Brain pericyte (primary cell): ENCODE measurements around the gene DOCK1.

Experiments used
- DNase-seq: peaks from one replicate; pipeline ENCODE4 v3.0.0-alpha.2; 2012; ENCODE audit warnings: low read depth, low spot score

DOCK1 gene

DNA sequence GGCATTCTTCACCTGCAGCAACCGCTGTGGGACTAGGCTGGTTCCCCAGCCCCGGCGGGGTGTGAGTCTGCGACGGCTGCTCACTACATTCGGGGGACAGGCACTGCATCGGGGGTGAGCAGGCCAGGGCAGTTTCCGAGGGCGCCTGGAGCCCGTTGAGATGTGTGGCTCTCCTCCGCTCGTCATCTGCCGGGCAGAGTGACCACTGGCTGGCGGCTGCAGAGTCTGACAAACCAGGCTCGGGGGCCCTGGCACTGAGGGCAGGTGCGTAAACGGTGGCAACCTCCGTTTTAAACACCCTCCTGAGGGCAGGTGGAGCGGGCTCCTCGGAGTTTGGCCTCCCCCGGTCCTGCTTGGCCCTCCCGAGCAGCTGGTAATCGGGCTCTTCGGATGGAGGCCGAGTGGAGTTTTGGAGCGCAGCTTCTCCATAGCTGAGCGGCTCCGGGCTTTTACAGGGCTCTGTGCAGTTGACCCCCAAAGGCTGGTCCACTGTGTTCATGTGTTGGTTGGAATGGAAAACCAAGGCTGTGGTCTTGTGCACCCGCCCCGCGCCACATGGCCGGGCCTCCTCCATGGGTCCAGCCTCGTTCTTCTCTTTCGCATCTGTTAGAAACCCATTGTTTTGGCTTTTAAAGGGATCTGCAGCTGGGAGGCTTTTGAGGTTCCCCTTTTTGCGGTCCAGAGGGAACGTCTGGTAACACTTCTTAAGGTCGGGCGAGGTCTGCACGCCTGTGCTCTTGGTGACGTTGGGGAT is 270.3 kb downstream of the DOCK1 start:
- no peak for DNase-seq

DNA sequence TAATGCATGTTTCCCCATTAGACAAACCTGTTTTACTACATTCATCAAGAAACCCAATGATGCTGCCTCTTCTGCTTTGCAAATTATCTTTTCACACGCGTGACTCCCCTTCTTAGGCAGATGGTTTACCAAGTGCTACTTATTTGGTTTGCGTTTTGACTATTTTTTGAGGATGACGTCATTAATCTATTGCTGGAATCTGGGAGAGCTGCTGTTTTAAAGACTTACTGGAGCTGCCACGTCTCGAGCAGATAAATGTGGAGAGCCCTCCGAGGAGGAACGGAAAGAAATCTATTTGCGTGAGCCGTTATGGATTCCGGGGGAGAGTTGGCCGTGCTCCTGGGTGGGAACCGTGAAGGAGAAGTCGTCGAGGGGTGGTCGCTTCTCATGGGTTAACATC is 271.4 kb downstream of the DOCK1 start:
- DNase-seq = no peak

DNA sequence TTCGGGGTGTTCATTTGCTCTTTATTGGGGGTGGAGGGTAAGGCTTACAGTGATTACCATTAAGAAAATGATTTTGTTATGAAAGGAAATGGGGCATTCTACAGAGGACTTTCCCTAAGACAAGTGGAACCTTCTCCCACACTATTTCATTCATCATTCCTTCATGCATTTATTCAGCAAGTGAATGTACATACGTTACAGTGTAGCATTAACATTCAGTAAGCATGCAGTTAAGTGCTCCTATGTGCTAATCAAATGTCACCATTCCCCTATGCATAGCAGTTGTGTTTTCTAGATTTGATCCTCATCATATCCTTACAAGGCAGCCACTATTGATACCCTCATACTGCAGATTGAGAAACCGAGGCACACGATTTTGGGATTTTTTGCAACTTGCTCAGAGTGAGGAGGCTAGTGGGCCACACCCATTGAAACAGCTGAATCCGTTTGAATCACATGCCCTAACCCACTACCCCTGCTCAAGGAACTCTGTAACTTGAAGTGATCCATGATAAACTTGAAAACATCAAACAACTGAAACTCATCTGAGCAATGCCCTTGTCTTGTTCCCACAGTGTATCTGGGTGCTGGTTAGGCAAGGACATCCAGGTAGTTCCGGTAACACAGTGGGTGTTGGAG is 274.5 kb downstream of the DOCK1 start:
- no peak for DNase-seq

DNA sequence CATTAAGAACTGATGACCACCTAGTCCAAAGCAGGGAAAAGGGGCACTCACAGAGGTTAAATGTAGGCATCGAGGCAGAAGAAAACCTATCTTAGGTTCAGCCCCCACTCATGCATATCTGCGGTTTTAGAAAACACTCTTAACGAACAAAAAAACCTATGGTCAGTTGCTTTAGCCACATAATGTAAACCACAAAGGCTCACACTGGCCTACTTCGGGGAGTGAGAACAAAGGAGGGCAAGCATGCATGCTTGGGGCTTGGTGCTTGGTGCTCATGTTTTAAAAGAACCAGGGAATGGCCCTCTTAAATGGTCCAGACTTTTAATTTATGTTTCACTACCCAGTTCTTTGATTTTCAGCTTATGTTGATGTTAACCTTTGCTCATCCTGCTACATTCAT is 276.9 kb downstream of the DOCK1 start:
- no peak for DNase-seq

DNA sequence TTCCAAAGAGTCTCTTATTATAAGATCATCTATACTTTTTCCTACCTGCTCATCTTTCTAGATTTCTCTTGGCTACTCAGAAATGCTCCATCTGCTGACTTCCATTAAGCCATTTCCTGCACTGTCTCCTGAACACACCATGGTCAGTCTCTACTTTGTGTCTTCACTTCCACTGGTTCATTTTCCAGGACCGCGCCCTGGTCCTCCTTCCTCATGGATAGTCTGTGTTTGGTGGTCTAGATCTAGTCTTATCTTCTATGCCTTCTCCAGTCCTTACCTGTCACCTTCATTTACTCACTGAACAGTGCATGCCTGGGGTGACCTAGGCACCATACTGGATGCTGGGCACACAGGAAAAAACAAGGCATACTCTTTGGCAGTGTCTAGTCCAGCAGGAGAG is 279.4 kb downstream of the DOCK1 start:
- no peak for DNase-seq

DNA sequence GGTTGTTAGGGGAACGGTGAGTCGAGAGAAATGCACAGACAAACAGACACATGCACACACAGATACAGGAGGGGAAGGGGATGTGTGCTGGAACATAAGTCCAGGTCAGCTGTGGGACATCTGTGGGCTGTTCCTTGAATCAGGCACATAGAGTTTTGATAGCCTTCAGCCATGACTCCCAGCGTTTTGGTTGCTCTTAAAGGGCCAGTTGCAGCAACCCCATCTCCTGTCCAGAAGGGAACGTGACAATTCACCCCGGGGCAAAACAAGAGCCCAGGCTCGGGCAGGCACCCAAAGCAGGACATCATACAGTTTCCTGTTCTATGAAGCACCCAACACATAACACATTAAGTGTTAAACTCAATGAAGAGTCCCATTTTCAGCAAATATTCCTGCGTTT is 281.6 kb downstream of the DOCK1 start:
- DNase-seq = no peak

DNA sequence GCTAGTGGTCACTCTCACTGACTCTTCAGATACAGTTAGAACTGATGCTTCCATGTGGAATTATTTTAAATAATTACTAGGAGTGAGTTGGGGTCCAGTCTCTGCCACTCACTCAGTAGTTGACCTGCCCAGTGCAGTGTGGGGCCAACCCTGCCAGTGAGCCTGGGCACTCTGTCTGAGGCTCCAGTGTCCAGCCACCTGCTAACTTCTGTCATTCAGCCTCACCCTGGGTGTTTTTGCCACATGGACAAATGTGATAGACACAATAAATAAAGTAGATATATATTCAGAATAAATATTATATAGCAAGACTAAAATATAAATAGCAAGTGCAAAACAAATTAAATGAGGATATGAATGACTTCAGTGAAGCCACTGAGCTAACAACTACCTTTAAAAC is 284.0 kb downstream of the DOCK1 start:
- DNase-seq = no peak

DNA sequence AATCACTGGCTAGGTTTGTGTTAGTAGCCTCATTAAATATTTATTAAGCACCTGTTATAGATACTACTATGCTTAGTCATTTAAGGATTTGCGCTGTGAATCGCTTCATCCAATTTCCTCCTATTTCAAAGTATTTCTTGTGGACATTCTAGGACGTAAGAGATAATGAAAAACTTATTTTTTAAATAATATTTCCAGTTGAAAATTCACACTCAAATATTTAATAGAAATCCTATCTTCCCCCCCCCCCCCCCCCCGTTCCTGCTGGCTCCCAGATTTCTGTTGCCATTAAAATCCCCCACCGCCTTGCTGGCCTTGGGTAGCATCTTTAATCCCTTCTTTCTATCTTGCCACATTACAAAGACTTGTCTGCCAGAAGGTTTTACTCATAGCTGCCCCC is 285.2 kb downstream of the DOCK1 start:
- no peak for DNase-seq

DNA sequence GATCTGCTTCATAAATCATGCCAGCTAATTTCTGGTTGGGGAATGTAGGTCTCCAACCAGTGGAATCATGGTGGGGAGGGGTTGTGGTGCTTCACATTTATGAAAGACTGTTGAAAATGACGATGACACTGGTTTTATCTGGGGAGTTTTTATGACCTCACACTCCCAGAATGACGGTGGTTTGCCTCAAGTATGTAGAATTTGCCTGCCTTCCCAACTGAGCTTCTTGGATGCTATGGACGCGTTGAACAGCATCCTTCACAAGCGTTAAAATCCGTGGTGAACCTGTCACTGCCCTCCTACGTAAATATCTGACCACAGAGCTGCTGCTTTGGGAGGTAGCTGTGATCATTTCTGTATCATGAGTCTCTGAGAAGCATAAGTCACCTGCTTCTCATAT is 287.9 kb downstream of the DOCK1 start:
- DNase-seq = no peak

DNA sequence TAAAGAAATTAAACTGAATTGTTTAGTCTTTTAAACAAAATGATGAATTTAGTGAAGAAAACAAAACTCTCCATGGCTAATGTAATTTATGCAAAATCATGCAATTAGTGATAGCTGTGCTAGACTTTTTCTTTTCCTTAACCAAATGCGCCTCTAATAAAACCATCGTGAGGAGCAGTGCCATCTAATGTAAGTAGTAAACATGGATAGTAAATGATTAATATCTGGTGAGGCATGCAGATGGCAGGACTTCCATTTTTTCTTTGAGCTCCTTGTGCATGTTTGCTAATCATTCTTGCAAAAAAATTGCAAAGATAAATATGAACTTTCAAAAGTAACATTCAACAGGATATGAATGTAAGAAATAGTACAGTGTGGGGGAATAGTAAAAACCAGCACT is 288.9 kb downstream of the DOCK1 start:
- DNase-seq = no peak

DNA sequence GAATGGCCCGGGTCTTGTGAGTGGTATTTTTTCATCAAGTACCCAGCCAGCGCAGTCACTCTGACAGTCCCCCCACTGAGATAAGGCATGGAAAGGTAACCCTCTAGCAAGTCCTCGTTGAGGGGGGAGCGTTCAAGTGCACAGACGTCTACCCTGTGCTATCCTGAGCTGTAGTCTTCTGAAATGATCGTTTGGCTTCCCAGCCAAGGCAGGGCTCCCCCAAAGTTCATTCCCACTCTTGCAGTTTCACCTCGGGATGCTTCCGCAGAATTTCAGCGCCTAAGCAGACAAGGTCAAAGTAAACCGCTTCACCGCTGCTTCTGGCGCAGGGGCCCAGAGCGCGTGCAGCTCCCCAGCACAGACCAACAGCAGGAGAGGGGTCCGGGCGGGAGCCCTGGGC is 289.4 kb downstream of the DOCK1 start:
- DNase-seq = no peak

DNA sequence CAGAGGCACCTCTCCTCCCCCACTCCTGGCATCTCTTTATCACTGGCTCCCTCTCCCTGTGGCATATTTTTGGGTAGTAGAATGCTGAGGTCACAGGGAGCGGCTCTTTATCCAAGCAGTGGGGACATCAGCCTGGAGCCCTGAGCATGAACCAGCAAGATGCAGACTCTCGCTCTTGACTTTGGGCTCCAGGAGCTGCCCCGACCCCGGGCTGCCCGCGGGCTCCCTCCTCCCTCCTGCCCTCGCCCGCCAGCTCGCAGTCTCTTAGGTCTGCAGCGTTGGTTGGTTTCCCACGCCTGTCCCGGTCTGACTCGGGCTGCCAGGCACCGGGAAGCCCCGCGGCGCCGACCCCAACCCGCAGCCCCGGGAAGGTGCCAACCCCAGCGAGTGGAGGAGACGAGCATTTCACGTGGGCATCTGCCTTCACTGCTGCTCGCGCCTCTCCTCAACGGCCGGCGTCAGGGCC is 289.8 kb downstream of the DOCK1 start:
- no peak for DNase-seq

DNA sequence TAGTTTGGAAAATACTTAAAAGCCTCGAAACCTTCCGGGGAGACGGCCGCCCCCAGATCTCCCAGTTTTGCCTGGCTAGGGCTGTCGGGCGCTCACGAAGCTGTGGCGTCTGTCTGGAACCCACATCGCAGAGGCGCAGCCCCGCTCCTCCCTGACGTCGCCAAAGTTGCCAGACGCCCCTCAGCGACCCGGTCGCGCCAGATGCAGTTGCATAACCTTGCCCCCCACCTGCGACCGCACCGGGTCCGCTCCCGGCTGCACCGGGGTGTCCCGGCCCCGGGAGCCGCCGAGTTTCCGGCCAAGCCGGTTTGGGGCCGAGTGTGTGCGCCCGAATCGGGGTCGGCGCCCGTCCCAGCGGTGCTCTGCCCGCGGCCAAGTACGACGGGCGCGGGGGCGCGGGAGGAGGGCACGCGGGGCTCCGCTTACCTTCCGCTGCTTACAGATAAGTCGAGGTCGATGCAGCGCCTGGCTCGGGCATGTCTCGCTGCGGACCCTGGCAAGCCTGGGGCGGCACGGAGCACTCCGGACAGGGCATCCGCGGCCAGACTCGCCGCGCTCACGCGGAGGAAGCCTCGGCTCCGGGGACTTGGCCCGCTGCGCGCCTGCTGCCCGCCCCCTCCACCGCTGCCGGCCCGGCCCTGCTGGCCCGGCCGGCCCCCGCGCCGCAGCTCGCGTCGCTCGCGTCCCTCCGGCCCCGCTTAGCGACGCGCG is 290.5 kb downstream of the DOCK1 start:
- no peak for DNase-seq

DNA sequence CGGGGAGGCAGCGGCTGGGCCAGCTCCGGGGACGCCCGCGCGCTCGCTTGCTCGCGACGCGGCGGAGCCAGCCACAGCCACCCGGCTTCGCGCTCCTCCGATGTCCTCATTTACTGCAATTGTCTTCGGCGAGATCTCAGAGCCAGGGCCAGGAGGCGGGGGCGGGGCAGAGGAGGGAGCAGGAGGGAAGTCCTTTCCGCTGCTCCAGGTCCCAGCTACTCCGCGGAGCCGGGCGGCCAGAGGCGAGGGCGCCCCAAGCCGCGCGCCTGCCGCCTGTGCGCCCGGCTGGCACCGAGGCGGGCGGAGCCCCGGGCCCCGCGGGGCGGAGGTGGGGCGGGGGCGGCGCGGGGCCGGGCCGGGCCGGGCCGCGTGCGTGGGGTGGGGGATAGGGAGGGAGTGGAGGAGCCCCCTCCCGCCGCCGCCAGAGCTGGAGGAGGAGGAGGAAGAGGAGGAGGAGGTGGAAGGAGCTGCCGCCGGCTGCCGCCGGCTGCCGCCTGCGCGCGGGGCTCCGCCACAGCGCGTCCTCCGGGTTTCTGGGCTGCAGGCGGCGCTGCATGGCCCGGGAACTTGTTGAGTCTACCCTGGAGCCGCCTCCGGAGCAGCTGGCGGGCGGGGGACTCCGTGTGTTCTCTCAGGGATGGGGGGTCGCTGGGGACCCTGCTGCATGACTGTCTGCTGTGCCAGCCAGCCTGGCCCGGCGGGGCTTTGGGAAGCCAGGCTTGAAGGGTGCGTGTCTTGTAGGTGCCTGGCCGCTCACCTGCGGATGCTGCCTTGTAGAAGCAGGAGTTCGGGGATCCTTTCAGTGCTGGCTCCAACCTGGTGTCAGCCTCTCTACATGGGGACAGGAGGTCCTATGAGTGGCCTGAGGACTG is 291.3 kb downstream of the DOCK1 start, which contains the start of gene INSYN2A:
Gene INSYN2A (minus strand): TSS at position 310 of the 872 bp plus-strand sequence. CDS start 20,196 bp downstream, outside the sequence.
- DNase-seq = no peak

DNA sequence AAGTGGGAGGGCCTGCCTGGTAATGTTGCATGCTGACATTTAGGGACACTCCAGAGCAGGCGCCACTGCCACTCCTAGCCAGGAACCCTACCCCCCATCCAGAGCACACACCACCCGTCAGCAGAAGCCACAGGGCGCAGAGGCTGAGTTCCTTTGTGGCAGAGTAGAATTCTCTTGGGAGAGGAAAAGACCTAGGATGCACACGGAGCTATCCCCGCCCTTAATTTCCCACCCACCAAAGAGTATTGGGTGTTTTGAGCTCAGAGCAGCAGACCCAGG is 291.9 kb downstream of the DOCK1 start:
- DNase-seq = no peak

DNA sequence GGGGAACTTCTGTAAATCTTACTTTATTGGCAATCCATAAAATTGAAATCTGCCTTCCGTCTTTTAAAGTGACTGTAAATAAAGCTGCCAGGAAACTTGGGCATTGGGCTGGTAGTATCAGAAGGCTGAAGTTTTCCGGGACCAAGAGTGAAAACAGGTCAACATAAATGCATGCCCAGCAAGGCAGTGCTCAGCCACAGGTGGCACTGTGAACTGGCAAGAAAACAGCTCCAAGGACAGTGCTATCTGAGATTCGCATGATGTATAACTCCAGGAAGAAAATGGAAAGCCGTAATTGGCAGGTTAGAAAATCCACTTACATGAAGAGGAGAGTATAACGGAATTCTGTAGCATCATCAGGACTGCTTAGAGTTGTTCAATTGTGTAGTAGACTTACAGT is 293.1 kb downstream of the DOCK1 start:
- no peak for DNase-seq

DNA sequence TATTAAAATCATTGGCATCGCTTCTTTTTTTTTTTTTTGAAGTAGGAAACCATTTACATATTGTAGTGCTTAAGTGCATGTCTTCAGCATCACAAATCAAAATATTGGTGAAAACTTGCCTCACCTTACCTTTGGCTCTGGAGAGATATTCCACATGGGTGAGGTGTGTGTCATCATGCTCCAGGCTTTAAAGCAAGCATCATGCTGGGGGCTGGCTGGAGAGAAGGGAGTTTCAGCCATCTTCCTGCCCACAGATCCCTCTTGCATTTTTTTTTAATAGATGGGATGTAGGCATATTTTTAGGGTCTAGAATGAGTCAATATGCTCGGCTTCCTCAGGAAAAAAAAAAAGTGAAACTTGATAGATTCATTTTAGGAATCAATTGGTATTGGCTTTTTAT is 293.5 kb downstream of the DOCK1 start:
- no peak for DNase-seq

DNA sequence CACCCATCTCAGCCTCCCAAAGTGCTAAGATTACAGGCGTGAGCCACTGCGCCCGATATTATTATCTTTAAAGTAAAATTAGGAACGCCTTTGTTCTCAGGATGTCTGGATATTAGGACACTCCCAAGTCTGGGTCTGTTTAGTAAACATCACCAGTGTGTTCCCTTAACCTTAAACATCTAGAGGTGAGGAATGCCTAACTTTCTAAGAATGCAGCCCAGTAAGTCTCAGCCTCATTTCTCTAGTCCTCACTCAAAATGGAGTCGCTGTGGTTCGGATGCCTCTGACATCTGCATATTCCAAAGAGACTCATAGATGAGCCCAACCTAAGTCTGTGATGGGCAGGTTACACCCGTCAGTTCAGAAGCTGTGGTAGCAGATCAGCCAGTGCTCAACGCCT is 295.4 kb downstream of the DOCK1 start:
- DNase-seq = no peak

DNA sequence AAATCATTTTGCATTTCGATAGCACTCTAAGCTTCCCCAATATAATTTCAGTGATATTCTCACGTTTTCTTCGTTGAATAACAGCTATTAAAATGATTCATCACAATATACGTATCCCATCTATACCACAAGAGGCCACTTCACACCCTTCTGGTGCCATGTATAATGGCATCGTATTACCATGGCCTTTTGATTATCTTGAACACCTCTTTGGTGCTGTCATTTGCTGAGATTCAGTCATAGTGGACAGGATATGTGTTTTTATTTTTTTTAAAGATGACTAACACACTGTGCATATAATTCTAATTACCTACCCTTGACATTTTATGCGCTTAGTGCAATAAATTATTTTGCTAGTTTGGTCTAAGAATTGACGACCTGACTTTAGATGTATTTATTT is 297.8 kb downstream of the DOCK1 start:
- DNase-seq = no peak

DNA sequence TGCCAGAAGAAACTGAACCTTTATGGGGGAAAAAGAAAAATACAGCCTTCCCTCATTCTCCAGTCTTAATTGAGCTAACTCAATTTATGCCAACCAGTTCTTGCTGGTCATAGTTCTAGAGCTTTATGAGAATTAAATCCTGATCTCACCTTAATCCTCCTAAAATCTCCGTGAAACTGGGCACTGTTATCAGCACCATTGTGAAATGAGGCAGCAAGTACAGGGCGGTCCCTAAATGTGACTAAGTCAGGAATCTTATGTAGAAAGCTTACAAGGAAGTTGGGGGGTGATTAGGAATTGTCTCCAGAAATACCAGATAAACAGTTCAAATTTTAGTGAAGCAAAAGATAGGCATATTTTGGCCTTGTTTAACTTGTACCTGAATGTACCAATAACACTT is 301.9 kb downstream of the DOCK1 start:
- DNase-seq = no peak

DNA sequence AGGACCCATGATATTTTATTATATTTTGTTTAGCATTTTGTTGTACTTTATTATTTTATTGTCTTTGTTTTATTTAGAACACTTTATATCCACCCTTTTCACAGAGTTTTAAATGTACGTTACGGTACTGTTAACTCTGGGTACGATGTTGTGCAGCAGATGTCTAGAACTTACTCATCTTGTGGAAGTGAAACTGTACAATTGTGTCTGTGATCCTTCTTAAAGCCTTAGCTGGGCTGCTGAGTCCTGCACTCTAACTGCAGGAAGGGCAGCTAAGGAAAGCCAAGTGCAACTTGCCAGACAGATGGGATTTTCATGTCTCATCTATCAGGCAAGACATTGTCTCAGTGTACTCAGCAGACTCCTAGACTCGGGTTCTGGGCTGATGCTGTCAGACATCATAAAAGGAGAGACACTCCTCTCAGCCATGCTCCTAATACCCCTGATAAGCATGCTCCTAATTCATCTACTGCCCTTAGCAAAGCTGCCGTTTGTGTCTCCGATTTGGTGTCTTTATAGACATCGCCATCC is 305.8 kb downstream of the DOCK1 start:
- DNase-seq = no peak

DNA sequence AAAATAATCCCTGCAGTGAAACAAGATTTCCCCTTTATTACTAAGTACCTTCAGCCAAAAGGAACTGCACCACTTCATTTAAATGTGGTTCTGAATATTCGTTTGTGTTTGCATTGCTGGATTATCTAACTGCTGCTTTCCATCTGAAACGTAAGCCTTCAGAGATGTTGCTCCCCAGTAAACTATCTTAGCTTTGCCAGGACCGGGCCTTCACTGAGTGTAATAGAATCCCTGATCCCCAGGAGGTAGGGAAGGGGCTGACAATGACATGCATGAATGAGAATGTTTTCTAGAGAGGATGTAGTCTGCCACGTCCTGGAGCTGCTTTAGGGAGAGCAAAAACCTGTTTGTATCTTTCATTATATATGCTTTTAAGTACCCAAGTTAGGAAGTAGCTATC is 310.6 kb downstream of the DOCK1 start:
- DNase-seq = no peak
